Natural killer cell (primary cell): ENCODE data around the gene MINDY1. TPM values are rescaled to one million over a fixed set of nuclear protein-coding genes. Genes with fewer than 3 reads are reported as not detected.

Experiments used
- ATAC-seq, 3 donors: fragments of 150-1000 bp in 2 of 3; fragments of 200-7000 bp in 1 of 3; cut with Tn5 transposase; 1 replicate in 1 of 3; 2 replicates in 2 of 3; pipeline ENCODE4 v1.10.0; 2021; ENCODE audit warnings: mild to moderate bottlenecking in 2 of 3, moderate library complexity in 2 of 3
- DNase-seq, 2 donors: peaks; one replicate each; pipeline versions ENCODE4 v3.0.0 to v3.0.0-alpha.2; 2013 to 2021; ENCODE audit warnings: mixed read lengths in 1 of 2
- H3K27ac ChIP-seq: one replicate; pipeline ENCODE4 v1.5.1; 2013; ENCODE audit warnings: mild to moderate bottlenecking, low read length
- H3K27me3 ChIP-seq: one replicate; pipeline ENCODE4 v1.6.1; 2013; ENCODE audit warnings: low read length; ENCODE audit not compliant: control insufficient read depth, insufficient read depth
- H3K36me3 ChIP-seq: one replicate; pipeline ENCODE4 v1.6.1; 2013; ENCODE audit warnings: low read length; ENCODE audit not compliant: control insufficient read depth, insufficient read depth
- H3K4me1 ChIP-seq: one replicate; pipeline ENCODE4 v1.6.1; 2013; ENCODE audit warnings: low read length; ENCODE audit not compliant: control insufficient read depth, insufficient read depth
- H3K4me3 ChIP-seq: one replicate; pipeline ENCODE4 v1.5.1; 2013; ENCODE audit warnings: low read length
- H3K9me3 ChIP-seq: one replicate; pipeline ENCODE4 v1.6.1; 2013; ENCODE audit warnings: low read length; ENCODE audit not compliant: control insufficient read depth, insufficient read depth
- H3K27ac Mint-ChIP-seq, 2 donors: one replicate each; pipeline ENCODE4 v1.8.0; 2022; ENCODE audit warnings: mild to moderate bottlenecking in 2 of 2, mixed read lengths in 2 of 2, moderate library complexity in 1 of 2
- H3K27me3 Mint-ChIP-seq, 2 donors: one replicate each; pipeline ENCODE4 v1.8.0; 2022; ENCODE audit warnings: low read depth in 2 of 2, mixed read lengths in 2 of 2
- H3K36me3 Mint-ChIP-seq: one replicate; pipeline ENCODE4 v1.8.0; 2022; ENCODE audit warnings: mixed read lengths
- H3K4me1 Mint-ChIP-seq, 2 donors: one replicate each; pipeline ENCODE4 v1.8.0; 2022; ENCODE audit warnings: mixed read lengths in 2 of 2
- H3K4me3 Mint-ChIP-seq: one replicate; pipeline ENCODE4 v1.8.0; 2022; ENCODE audit warnings: mild to moderate bottlenecking, moderate library complexity, mixed read lengths
- H3K9me3 Mint-ChIP-seq, 2 donors: one replicate each; pipeline ENCODE4 v1.8.0; 2022; ENCODE audit warnings: mixed read lengths in 2 of 2
- WGBS: methylation state at CpG from one replicate; pipeline ENCODE4 v1.1.7; 2013; ENCODE audit warnings: missing lambda C conversion rate; ENCODE audit not compliant: insufficient coverage; 5-methylcytosine and 5-hydroxymethylcytosine counted together
- intact Hi-C: fragments of 100-400 bp; cut with micrococcal nuclease; formaldehyde crosslinking; loops from one replicate; pipeline ENCODE4 v1.14.2; 2022
- total RNA-seq, 4 donors: library from RNA; stranded (reverse); fragments of 120-200 nt in 1 of 4; gene quantifications; one replicate each; pipeline versions ENCODE4 v1.2.3 to v1.2.4, GENCODE V29; 2013 to 2022
- TF ChIP-seq, protein P1 (sequence below): fragments of 200-600 bp; IDR thresholded peaks from one replicate; pipeline ENCODE4 v1.8.0; 2022; ENCODE audit warnings: antibody characterized with exemption

Gene MINDY1
- total RNA-seq, 3 donors from 2014 or later (not counting 1 experiment from before 2014, with no cell fraction given) = 14.0 to 15.6 (median 15.2) TPM

DNA sequence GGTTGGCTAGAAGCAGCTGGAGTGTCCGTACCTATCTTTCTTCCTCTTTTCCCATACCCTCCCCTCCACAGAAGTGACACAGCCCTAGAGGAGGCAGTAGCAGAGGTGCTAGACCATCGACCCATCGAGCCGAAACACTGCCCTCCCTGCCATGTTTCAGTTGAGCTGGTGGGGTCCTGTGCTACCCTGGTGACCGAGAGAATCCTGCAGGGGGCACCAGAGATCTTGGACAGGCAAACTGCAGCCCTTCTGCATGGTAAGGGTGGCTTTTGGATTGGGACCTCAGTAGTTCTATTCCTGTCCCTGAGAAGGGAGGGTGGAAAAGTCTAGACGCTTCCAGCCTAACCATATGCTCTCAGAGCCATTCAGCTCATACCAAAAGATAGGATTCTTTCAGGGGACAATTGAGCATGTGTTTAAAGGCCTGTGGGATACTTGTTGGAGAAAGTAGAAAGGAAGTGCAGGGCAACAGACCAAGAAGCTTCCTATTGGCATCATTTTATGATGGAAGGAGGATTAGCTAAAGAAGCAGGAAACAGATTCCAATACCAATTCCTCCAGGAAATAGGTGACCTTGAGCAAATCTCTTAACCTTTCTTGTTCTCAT is 17.9 kb upstream of the MINDY1 start:
- 3% methylated on average over 4 of the region's 6 CpGs for WGBS

DNA sequence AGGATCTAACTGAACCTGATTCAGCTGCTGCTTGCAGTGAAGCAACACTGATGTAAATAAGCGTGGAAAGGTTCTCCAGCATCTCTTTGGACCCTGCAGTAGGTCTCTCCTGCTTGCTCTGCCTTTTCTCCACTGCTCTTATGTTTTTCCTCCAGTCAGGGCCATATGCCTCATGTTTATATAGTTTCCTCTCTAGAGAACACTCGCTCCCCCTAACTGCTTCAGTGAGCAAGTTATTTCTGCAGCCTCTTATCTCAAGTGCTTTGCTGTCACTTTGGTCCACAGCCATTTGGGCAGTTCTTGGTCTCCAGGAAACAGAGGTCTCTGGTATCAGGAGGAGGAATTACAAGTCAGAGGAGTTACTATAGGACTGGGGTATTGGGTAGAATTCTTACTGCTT is 6.8 kb upstream of the MINDY1 start:
- no peak for ATAC-seq
- Histone ChIP-seq H3K27ac (no peak overlapping the region), H3K4me3 (no peak overlapping the region), H3K27me3 (no peaks in the 10 kb centered on the region), H3K4me1 (peaks cover 10% of the 10 kb centered on the region), H3K9me3 (no peaks in the 10 kb centered on the region), H3K36me3 (peaks cover 6% of the 10 kb centered on the region)
- Mint-ChIP-seq H3K9me3 (no peaks in the 10 kb centered on the region), H3K27ac (no peak overlapping the region), H3K4me3 (no peak overlapping the region), H3K4me1 (peaks cover 18 to 26% of the 10 kb centered on the region in 2 donors), H3K36me3 (no peaks in the 10 kb centered on the region), H3K27me3 (no peaks in the 10 kb centered on the region)
- TF ChIP-seq, protein P1, sequence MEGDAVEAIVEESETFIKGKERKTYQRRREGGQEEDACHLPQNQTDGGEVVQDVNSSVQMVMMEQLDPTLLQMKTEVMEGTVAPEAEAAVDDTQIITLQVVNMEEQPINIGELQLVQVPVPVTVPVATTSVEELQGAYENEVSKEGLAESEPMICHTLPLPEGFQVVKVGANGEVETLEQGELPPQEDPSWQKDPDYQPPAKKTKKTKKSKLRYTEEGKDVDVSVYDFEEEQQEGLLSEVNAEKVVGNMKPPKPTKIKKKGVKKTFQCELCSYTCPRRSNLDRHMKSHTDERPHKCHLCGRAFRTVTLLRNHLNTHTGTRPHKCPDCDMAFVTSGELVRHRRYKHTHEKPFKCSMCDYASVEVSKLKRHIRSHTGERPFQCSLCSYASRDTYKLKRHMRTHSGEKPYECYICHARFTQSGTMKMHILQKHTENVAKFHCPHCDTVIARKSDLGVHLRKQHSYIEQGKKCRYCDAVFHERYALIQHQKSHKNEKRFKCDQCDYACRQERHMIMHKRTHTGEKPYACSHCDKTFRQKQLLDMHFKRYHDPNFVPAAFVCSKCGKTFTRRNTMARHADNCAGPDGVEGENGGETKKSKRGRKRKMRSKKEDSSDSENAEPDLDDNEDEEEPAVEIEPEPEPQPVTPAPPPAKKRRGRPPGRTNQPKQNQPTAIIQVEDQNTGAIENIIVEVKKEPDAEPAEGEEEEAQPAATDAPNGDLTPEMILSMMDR = no peak
- 75% methylated on average over 2 of the region's 2 CpGs for WGBS
- no peak for DNase-seq
- intact Hi-C loops = no loop called here

More for the DNA sequence above, 17.9 kb upstream of the MINDY1 start:
- H3K27me3 Mint-ChIP-seq = no peaks in the 10 kb centered on the region
- H3K4me1 ChIP-seq = peaks cover 7% of the 10 kb centered on the region
- no peaks in the 10 kb centered on the region for H3K36me3 Mint-ChIP-seq
- TF ChIP-seq, protein P1 = peak; percentile 77
- intact Hi-C loops = loop anchor here (1.0 to 10.0 kb wide), 5 partner anchors 33 to 230 kb away; partner anchors contain the start of genes CDC42SE1, GABPB2, PSMD4 and TNFAIP8L2
- H3K27me3 ChIP-seq = no peaks in the 10 kb centered on the region
- no peaks in the 10 kb centered on the region for H3K9me3 ChIP-seq
- no peak overlapping the region for H3K4me3 Mint-ChIP-seq
- peak overlapping the region in 1 of 2 donors; percentile 76 for H3K27ac Mint-ChIP-seq
- peak; percentile 82 to 93 for DNase-seq
- peak; percentile 97 to 100 (median 100) for ATAC-seq
- H3K4me3 ChIP-seq = no peak overlapping the region
- no peak overlapping the region for H3K27ac ChIP-seq
- H3K36me3 ChIP-seq = peaks cover 21% of the 10 kb centered on the region
- H3K4me1 Mint-ChIP-seq = peaks cover 6 to 7% of the 10 kb centered on the region in 2 donors
- no peaks in the 10 kb centered on the region for H3K9me3 Mint-ChIP-seq

DNA sequence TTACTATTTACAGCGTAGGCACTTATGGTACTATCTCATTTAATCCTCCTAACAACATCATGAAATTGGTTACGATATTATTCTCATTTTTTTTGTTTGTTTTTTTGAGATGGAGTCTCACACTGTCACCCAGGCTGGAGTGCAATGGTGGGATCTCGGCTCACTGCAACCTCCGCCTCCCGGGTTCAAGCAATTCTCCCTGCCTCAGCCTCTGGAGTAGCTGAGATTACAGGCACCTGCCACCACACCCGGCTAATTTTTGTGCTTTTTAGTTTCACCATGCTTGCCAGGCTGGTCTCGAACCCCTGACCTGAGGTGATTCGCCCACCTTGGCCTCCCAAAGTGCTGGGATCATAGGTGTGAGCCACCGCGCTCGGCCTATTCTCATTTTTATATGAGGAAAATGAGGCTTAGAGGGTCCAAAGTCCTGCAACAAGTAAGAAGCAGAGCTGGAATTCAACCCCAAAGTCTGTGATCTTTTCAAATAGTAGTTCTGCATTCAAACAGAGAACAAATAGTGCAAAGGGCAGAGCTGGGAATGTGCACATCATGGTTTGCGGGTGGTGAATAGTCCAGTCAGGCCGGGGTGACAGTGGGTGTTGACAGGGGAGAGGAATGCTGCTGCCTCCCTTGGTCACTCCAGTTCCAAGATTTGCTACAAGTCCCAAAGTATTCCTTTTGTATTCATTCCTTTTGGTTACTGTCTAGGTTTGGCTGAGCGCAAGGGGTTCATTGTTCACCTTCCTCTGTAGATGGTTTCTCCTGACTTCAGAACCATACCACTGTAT is 6.2 kb upstream of the MINDY1 start:
- no peak overlapping the region for H3K27ac ChIP-seq
- no peaks in the 10 kb centered on the region for H3K27me3 ChIP-seq
- intact Hi-C loops = no loop called here
- TF ChIP-seq, protein P1 = no peak
- DNase-seq (no peak), ATAC-seq (no peak)
- H3K36me3 ChIP-seq = peaks cover 3% of the 10 kb centered on the region
- no peak overlapping the region for H3K4me3 Mint-ChIP-seq
- no peaks in the 10 kb centered on the region for H3K9me3 Mint-ChIP-seq
- H3K4me3 ChIP-seq = no peak overlapping the region
- no peak overlapping the region for H3K27ac Mint-ChIP-seq
- H3K4me1 ChIP-seq = peaks cover 12% of the 10 kb centered on the region
- H3K36me3 Mint-ChIP-seq = no peaks in the 10 kb centered on the region
- peaks cover 24 to 33% of the 10 kb centered on the region in 2 donors for H3K4me1 Mint-ChIP-seq
- WGBS = 96% methylated on average over 13 of the region's 14 CpGs
- no peaks in the 10 kb centered on the region for H3K9me3 ChIP-seq
- no peaks in the 10 kb centered on the region for H3K27me3 Mint-ChIP-seq
